ENCODE data around the gene RTRAF. TPM values are rescaled to one million over a fixed set of nuclear protein-coding genes. Genes with fewer than 3 reads are reported as not detected.
A peak's percentile ranks its signal among the peaks of the same experiment; 100 is the strongest.

The RTRAF gene
- total RNA-seq, 1 experiment from 2014 or later, result 204 TPM

DNA sequence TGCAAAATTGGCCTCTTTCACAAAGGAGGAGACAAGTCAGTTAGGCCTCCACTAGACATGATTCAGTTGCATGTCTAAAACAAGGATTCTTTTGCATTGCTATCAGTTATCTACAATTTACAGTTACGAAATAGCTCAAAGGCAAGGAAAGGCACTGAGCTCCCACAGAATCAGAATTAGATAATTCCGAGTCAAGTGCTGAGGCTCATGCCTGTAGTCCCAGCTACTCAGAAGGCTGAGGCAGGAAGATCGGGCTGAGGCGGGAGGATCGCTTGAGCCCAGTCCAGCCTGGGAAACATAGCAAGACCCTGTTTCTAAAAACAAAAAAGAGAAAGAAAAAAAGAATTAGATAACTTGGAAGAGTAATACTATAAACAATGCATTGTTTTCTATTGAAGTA, 12.3 kb upstream of the RTRAF start:
- no peak for DNase-seq
- H3K27ac ChIP-seq, result no peak overlapping the region
- no peaks in the 10 kb centered on the region for H3K4me1 ChIP-seq

GRCh38 chr14:51978681-51979085, 10.7 kb upstream of the RTRAF start:
- Histone ChIP-seq H3K27ac (no peak overlapping the region), H3K36me3 (no peaks in the 10 kb centered on the region), H3K4me1 (no peaks in the 10 kb centered on the region), H3K27me3 (no peaks in the 10 kb centered on the region), H3K9me3 (replicated peaks) (no peaks in the 10 kb centered on the region), H3K4me3 (no peak overlapping the region)
- DNase-seq, result no peak

More for the DNA sequence above, 12.3 kb upstream of the RTRAF start:
- H3K27me3 ChIP-seq, result no peaks in the 10 kb centered on the region
- H3K9me3 ChIP-seq (replicated peaks), result no peaks in the 10 kb centered on the region
- no peak overlapping the region for H3K4me3 ChIP-seq
- no peaks in the 10 kb centered on the region for H3K36me3 ChIP-seq

DNA sequence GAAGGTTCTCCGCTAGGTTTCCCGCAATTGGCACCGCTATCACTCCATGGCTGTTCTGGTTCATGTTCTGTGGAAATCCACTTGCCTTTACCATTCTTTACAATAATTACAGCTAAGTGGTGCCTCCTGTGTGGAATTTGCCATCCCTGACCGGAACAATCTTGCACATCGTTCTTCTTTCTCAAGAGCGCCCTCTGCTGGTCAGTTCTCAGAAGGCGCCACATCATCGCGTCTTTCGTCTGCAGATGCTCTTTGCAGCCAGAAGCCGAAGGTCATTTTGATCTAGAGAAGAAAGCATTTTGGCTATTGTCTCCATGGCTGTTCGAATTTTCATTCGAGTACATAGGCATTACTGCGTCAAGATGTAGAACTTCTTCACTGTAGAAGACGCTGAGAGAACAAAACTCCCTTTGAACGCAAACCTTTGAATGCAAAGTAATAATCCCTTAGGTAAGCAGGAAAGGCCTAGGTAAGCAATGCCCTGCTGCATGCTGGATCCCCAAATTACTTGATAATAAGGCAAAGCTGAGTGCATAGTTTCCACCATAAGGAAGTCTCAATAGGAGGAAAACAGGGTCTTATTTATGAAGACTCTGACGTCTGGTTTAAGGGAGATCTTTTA, 10.1 kb upstream of the RTRAF start:
- no peaks in the 10 kb centered on the region for H3K27me3 ChIP-seq
- no peak overlapping the region for H3K27ac ChIP-seq
- peak; percentile 53 to 84 for DNase-seq
- H3K9me3 ChIP-seq (replicated peaks), result no peaks in the 10 kb centered on the region
- H3K36me3 ChIP-seq, result no peaks in the 10 kb centered on the region
- no peaks in the 10 kb centered on the region for H3K4me1 ChIP-seq
- no peak overlapping the region for H3K4me3 ChIP-seq

DNA sequence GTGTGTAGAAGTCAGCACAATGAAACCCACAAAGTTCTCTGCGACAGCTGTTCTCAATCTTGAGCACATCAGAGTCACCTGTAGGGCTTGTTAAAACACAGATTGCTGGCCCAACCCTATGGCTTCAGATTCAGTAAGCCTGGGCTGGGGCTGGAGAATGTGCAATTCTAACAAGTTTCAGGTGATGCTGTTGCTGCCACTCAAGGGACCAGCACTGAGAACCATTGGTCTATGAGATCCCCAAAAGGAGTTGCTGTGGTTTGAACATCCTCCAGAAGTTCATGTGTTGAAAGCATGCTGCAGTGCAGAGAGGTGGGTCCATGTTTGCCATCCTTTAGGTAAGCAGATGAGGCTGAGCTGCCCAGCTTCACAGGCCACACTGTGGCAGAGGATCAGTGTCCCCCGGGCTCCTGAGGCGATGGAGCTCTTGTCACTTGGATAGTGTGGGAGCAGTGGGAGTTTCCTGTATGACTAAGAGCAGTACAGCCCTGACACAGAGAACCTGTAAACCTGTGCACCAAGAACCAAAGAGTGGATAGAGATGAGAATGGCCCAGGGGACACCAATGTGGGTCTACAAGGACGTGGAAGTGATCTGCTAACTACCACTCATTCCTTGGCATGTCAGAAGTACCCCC, 8.0 kb upstream of the RTRAF start:
- Histone ChIP-seq H3K9me3 (replicated peaks) (no peaks in the 10 kb centered on the region), H3K36me3 (no peaks in the 10 kb centered on the region), H3K4me3 (no peak overlapping the region), H3K27me3 (no peaks in the 10 kb centered on the region), H3K27ac (no peak overlapping the region), H3K4me1 (no peaks in the 10 kb centered on the region)
- DNase-seq, result no peak

- Histone ChIP-seq H3K27ac (no peak overlapping the region), H3K9me3 (replicated peaks) (no peaks in the 10 kb centered on the region), H3K4me1 (no peaks in the 10 kb centered on the region), H3K27me3 (no peaks in the 10 kb centered on the region), H3K36me3 (peaks cover 19% of the 10 kb centered on the region), H3K4me3 (no peak overlapping the region)
- no peak for DNase-seq
These were observed 1.1 kb upstream of the RTRAF start for GRCh38 chr14:51988221-51988620.

- Histone ChIP-seq H3K9me3 (replicated peaks) (no peaks in the 10 kb centered on the region), H3K27ac (no peak overlapping the region), H3K4me1 (no peaks in the 10 kb centered on the region), H3K36me3 (peaks cover 40% of the 10 kb centered on the region), H3K27me3 (no peaks in the 10 kb centered on the region), H3K4me3 (peak overlapping the region; percentile 80)
- no peak for DNase-seq
These were observed 1.1 kb downstream of the RTRAF start for GRCh38 chr14:51990488-51990887.

- no peak for DNase-seq
- no peak overlapping the region for H3K4me3 ChIP-seq
- no peaks in the 10 kb centered on the region for H3K4me1 ChIP-seq
- no peak overlapping the region for H3K27ac ChIP-seq
- H3K9me3 ChIP-seq (replicated peaks), result no peaks in the 10 kb centered on the region
- H3K36me3 ChIP-seq, result peaks cover 65% of the 10 kb centered on the region
- no peaks in the 10 kb centered on the region for H3K27me3 ChIP-seq
These were observed 4.1 kb downstream of the RTRAF start for GRCh38 chr14:51993285-51993920.

DNA sequence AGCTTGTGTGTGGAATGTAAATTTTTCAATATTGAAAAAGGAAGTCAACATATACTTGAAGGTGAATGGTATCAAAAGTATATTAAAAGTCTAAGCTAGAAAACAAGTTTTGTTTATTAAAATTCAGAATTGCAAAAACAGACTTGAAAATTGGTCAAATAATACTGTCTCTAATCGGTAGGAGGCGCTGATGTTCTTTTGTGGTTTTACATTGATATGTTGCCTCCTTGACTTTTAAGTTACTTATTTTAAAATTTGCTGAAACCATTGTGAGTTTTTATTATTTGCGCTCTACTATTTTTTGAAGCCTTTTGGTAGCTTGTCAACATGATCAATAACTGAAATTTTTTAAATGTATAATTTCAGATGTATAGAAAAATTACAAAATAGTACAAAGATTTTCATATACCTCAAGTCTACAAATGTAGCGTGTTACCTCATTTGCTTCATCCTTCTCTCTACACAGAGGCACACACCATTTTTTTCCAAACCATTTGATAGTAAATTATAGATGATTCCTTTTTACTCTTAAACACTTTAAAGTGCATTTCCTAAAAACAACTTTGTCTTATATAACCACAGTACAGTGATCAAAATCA, 6.9 kb downstream of the RTRAF start:
- peaks cover 78% of the 10 kb centered on the region for H3K36me3 ChIP-seq
- H3K27ac ChIP-seq, result no peak overlapping the region
- H3K4me3 ChIP-seq, result no peak overlapping the region
- DNase-seq, result no peak
- no peaks in the 10 kb centered on the region for H3K4me1 ChIP-seq
- no peaks in the 10 kb centered on the region for H3K9me3 ChIP-seq (replicated peaks)
- H3K27me3 ChIP-seq, result no peaks in the 10 kb centered on the region

GRCh38 chr14:51998348-51998747, 9.0 kb downstream of the RTRAF start:
- peaks cover 74% of the 10 kb centered on the region for H3K36me3 ChIP-seq
- H3K4me1 ChIP-seq, result no peaks in the 10 kb centered on the region
- H3K4me3 ChIP-seq, result no peak overlapping the region
- H3K27me3 ChIP-seq, result no peaks in the 10 kb centered on the region
- H3K9me3 ChIP-seq (replicated peaks), result no peaks in the 10 kb centered on the region
- DNase-seq, result no peak
- no peak overlapping the region for H3K27ac ChIP-seq

GRCh38 chr14:51999084-51999483, 9.7 kb downstream of the RTRAF start:
- DNase-seq, result no peak
- no peak overlapping the region for H3K4me3 ChIP-seq
- H3K9me3 ChIP-seq (replicated peaks), result no peaks in the 10 kb centered on the region
- H3K4me1 ChIP-seq, result no peaks in the 10 kb centered on the region
- peaks cover 73% of the 10 kb centered on the region for H3K36me3 ChIP-seq
- H3K27ac ChIP-seq, result no peak overlapping the region
- H3K27me3 ChIP-seq, result no peaks in the 10 kb centered on the region

DNA sequence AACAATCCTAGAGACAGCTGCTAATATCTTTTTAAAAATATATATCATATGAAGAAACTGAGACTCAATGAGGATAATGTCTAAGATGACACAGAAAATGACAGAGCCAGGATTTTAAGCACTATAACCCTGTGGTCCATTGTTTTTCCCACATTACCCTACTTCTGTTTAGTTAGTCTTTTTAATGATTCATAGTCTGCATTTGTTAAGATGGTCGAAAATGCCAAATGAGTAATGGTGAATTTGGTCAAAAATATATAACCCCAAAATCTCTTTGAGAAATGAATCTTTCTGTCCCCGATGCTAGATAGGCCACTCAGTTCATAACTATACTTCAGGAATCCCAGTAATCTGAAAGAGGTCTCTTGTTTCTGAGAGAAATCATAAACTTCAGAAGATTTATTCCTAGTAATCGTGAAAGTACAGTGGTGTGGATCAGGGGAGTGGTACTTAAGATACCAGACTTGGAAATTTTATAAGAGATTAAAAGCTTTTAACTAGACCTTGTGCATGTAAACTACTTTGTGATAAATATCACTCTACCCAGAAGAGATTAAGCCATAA, 10.8 kb downstream of the RTRAF start:
- Histone ChIP-seq H3K4me3 (no peak overlapping the region), H3K27ac (no peak overlapping the region), H3K4me1 (no peaks in the 10 kb centered on the region), H3K36me3 (peaks cover 74% of the 10 kb centered on the region), H3K9me3 (replicated peaks) (no peaks in the 10 kb centered on the region), H3K27me3 (no peaks in the 10 kb centered on the region)
- DNase-seq, result no peak

DNA sequence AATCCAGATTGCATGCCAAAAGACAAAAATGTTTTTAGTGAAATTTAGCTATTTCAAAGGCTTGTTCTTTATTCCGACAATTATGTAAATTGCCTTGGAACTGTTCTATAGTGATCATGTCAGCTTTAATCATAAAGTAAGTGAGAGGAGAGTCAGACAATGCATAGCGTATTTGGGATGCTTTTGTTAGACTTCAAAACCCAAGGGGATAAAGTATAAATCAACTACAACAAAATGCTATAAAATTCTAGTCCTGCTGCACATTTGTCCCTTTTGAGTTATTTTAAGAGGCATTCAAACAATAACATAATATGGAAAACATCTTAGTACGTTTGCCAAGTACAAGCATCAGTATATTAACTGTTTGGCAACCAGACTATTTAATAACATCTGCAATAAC, 11.3 kb downstream of the RTRAF start:
- no peaks in the 10 kb centered on the region for H3K4me1 ChIP-seq
- H3K9me3 ChIP-seq (replicated peaks), result no peaks in the 10 kb centered on the region
- H3K27me3 ChIP-seq, result no peaks in the 10 kb centered on the region
- H3K36me3 ChIP-seq, result peaks cover 73% of the 10 kb centered on the region
- DNase-seq, result no peak
- no peak overlapping the region for H3K27ac ChIP-seq
- no peak overlapping the region for H3K4me3 ChIP-seq

GRCh38 chr14:52002542-52002941, 13.2 kb downstream of the RTRAF start:
- Histone ChIP-seq H3K9me3 (replicated peaks) (no peaks in the 10 kb centered on the region), H3K4me3 (no peak overlapping the region), H3K27ac (no peak overlapping the region), H3K27me3 (no peaks in the 10 kb centered on the region), H3K36me3 (peaks cover 73% of the 10 kb centered on the region), H3K4me1 (no peaks in the 10 kb centered on the region)
- DNase-seq, result no peak

DNA sequence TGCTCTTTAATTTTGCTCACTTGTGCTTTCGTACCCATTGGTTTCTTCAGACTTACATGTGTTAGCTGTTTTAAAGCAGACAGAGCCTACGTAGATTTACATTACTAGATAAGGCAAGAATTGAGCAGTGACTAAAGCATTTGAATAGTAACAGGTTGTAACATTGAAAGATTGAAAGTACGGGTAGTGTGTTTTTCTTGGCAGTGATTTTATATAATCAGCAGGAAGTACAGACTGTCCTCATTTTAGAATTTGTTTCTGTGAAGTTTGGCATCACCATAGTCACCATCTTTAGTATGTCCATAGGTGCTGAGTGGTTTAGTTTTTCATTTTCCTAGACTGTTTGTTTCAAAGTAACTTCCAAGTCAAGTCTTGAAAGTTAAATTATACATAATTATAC, 14.0 kb downstream of the RTRAF start:
- DNase-seq, result no peak
- peaks cover 72% of the 10 kb centered on the region for H3K36me3 ChIP-seq
- H3K27ac ChIP-seq, result no peak overlapping the region
- H3K4me1 ChIP-seq, result no peaks in the 10 kb centered on the region
- no peaks in the 10 kb centered on the region for H3K27me3 ChIP-seq
- H3K4me3 ChIP-seq, result no peak overlapping the region
- no peaks in the 10 kb centered on the region for H3K9me3 ChIP-seq (replicated peaks)

DNA sequence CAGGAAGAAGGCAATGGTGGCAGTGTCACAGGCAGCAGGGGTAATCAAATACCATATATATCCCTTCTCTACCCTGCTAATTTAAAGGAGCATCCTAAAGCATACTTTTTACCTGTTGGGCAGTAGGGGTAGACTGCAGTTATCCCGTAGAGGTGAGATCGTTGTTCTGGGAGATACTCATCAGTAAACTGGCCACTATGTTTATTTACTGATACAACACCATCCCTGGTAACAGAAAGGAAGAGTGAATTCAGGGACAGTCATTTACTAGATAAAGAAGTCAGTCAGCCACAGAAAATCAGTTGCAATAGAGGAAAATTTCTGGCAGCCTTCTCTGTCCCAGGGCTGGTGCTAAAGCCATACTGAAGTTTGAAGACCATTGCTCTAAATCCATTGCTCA, 16.3 kb downstream of the RTRAF start:
- H3K27me3 ChIP-seq, result no peaks in the 10 kb centered on the region
- H3K9me3 ChIP-seq (replicated peaks), result no peaks in the 10 kb centered on the region
- no peak overlapping the region for H3K4me3 ChIP-seq
- peaks cover 76% of the 10 kb centered on the region for H3K36me3 ChIP-seq
- DNase-seq, result no peak
- H3K4me1 ChIP-seq, result no peaks in the 10 kb centered on the region
- no peak overlapping the region for H3K27ac ChIP-seq
